GM19099 (cell line): ENCODE measurements around the gene PDCD2L.

Experiments used
- POLR2A ChIP-seq: IDR thresholded peaks from 3 replicates; pipeline ENCODE4 v1.6.1; 2011; ENCODE audit warnings: low read depth; ENCODE audit not compliant: insufficient read length; ENCODE audit errors: extremely low read depth

Gene PDCD2L

DNA sequence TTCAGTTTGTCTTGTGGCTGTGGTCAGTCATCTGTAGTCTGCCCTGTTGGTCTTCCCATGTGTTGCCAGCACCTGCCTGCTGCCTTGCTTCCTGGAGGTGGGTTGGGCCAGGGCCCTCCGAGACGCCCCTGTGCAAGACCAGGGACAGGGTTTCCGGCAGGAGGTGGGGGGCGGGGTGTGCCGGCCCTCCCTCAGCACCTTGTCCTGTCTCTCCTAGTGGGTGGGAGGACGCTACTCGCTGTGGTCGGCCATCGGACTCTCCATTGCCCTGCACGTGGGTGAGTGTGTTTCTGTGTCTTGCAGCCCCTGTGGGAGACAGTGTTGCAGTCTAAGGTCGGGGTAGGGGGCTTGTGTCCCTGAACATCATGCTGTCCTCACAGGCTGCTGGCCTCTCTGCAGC, 11.2 kb upstream of the PDCD2L start:
- TF ChIP-seq POLR2A: no peak

DNA sequence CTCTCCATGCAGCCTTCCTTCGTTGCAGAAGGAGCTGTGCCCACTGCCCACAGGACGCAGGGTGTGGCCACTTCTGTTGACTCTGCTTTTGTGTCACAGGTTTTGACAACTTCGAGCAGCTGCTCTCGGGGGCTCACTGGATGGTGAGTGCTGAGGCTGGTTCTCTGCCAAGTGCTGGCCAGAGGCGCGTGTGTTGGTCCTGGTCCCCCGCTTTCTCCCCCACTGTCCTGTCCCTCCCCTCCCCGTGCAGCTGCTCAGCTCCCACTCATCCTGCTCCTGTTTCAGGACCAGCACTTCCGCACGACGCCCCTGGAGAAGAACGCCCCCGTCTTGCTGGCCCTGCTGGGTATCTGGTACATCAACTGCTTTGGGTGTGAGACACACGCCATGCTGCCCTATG, 10.6 kb upstream of the PDCD2L start:
- no peak for TF ChIP-seq POLR2A

DNA sequence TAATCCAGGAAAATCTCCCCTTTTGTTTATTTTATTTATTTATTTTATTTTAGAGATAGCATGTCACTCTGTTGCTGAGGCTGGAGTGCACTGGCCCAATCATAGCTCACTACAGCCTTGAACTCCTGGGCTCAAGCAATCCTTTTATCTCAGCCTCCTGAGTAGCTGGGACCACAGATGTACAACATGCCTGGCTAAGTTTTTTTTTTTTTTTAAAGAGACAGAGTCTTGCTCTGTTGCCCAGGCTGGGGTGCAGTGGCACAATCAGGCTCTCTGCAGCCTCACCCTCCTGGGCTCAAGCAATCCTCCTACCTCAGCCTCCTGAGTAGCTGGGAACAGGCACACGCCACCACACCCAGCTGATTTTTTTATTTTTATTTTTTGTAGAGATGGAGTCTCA, 6.3 kb upstream of the PDCD2L start:
- no peak for TF ChIP-seq POLR2A

DNA sequence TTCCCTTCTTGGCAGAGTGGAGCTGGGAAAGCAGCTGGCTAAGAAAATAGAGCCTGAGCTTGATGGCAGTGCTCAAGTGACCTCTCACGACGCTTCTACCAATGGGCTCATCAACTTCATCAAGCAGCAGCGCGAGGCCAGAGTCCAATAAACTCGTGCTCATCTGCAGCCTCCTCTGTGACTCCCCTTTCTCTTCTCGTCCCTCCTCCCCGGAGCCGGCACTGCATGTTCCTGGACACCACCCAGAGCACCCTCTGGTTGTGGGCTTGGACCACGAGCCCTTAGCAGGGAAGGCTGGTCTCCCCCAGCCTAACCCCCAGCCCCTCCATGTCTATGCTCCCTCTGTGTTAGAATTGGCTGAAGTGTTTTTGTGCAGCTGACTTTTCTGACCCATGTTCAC, 4.3 kb upstream of the PDCD2L start:
- TF ChIP-seq POLR2A: no peak

DNA sequence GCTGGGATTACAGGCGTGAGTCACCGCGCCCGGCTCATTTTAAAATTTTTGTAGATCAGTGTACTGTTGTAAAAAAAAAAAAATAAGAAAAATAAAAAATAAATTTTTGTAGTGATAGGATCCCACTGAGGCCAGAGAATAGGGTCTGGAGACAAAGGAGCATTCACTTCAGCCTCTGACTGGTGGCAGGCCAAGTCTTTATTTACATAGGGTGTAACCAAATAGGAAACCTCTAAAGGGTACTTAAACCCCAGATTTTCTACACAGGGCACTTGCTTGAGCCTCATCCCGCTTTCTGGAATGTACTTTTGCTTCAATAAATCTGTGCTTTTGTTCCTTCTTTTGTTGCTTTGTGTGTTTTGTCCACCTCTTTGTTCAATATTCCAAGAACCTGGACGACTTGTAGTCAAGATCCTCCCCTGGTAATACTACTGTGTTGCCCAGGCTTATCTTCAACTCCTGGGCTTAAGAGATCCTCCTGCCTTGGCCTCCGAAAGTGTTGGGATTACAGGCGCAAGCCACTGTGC, 2.1 kb upstream of the PDCD2L start:
- TF ChIP-seq POLR2A: no peak

DNA sequence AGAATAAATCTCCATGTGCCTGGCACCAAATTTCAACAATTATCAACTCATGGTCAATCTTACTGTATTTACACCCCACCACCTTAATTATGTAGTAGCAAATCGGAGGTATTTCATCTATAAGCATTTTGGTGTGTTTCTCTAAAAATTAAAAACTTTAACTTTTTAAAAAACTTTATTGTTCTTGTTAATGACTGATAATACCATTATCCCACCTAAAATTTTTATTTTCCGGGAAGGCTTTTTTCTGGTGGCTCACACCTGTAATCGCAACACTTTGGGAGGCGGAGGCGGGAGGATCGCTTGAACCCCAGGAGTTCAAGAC, 453 bp upstream of the PDCD2L start:
- TF ChIP-seq POLR2A: no peak

DNA sequence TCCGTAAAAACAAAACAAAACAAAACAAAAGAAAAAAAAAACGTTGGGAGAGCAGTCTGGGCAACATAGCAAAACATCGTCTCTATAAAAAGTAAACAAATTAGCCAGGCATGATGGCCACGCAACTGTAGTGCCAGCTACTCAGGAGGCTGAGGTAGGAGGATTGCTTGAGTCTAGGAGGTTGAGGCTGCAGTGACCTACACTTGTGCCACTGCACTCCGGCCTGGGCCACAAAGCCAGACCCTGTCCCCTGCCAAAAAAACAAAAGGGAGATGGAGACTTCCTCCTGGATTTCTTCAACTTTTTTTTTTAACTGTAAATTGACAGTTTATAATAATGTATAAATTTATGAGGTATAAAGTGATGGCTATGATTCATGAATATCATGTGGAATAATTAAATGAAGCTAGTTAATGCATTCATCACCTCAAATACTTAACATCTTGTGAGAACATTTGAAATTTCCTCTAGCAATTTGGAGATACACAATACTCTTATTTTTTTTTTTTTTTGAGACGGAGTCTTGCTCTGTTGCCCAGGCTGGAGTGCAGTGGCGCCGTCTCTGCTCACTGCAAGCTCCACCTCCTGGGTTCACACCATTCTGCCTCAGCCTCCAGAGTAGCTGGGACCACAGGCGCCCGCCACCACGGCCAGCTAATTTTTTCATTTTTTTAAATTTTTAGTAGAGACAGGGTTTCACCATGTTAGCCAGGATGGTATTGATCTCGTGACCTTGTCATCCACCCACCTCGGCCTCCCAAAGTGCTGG, 1.9 kb downstream of the PDCD2L start:
- no peak for TF ChIP-seq POLR2A

DNA sequence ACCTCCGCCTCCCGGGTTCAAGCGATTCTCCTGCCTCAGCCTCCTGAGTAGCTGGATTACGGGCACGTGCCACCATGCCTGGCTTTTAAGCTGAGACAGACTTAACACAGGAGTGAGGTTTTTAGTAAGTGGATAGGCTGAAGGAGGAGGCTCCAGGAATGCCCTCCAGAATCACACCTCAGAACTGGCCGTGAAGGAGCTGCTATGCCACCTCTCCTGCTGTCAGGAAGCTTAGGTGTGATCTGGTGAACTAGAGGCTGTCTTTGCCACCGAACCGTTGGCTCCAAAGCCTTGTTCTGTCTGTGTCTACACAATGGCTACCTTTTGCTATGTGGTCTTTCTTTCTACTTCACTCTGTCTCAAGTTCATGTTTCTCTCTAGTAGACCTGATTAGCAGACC, 4.2 kb downstream of the PDCD2L start:
- TF ChIP-seq POLR2A: no peak

DNA sequence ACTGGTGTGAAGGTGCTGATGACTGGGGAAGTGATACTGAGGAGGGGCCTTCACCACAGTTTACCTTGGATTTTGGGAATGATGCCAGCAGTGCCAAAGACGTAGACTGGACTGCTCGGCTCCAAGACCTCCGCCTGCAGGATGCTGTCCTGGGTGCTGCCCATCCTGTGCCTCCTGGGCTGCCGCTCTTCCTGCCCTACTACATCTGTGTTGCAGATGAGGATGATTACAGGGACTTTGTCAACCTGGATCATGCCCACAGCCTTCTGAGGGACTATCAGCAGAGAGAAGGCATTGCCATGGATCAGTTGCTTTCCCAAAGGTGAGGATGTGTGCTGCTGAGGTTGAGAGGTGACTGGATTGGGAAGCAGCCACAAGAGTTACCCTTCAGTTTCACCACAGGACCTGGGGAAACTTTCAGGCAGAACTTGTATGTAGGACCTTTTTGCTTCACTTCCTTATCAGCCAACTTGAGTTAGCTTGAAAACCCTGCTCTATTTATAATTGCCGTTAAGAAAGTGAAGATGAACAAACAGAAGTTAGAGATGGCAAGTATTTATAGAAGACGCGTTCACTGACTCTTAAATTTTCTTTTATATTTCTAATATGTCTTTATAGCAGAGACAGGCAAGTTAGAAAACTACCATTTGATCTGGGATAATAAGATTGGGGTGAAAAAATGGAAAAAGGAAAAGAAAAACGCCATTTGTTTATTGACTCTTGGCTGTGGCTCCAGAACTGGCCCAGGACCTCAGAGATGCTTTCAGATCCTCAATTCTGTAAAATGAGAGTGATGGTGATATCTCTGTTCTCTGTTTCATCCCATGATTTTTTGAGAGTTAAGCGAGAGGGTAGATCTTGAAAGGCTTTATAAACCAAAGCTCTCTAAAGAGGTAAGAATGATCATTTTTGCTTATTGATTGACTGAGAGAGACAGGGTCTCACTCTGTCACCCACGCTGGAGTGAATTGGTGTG, 5.3 kb downstream of the PDCD2L start:
- TF ChIP-seq POLR2A: no peak

DNA sequence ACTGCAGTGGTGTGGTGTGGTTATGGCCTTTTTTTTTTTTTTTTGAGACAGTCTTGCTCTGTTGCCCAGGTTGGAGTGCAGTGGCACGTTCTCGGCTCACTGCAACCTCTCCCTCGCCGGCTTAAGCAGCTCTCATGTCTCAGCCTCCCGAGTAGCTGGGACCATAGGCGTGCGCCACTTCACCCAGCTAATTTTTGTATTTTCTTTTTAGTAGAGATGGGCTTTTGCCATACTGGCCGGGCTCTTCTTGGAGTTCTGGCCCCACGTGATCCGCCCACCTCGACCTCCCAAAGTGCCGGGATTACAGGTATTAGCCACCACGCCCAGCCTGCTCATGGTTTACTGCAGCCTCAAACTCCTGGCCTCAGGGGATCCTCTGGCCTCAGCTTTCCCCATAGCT, 7.0 kb downstream of the PDCD2L start:
- TF ChIP-seq POLR2A: no peak

DNA sequence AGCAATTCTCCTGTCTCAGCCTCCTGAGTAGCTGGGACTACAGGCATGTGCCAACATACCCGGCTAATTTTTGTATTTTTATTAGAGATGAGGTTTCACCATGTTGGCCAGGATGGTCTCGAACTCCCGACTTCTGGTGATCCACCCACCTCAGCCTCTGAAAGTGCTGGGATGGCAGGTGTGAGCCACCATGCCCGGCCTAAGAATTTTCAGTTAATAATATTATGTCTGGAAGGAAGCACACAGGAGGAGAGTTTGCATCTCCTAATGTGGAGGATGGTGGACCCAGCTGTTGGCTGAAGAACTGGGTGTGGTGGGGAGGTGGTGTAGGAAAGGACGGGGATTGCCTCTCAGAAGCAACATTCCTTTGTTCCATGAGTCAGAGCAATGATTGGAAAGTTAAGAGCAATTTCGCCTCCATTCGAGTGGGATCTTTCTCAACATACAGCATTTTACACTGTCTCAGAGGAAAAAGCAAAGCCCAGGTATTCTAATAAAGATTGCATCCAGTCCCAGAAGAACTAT, 11.9 kb downstream of the PDCD2L start:
- no peak for TF ChIP-seq POLR2A

DNA sequence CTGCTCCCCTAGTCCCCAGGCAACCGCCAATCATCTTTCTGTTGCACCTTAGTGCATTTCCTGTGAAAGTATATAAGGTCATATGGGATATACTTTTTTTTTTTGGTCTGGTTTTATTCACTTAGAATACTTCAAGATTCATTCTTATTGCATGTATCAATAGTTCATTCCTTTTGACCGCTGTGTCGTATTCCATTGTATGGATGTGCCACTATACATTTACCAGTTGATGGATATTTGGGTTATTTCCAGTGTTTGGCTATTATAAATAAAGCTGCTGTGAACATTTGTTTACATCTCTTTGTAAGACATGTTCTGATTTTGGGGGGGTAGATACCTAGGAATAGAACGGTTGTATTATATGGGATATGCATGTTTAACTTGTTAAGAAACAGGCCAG, 14.1 kb downstream of the PDCD2L start:
- no peak for TF ChIP-seq POLR2A

DNA sequence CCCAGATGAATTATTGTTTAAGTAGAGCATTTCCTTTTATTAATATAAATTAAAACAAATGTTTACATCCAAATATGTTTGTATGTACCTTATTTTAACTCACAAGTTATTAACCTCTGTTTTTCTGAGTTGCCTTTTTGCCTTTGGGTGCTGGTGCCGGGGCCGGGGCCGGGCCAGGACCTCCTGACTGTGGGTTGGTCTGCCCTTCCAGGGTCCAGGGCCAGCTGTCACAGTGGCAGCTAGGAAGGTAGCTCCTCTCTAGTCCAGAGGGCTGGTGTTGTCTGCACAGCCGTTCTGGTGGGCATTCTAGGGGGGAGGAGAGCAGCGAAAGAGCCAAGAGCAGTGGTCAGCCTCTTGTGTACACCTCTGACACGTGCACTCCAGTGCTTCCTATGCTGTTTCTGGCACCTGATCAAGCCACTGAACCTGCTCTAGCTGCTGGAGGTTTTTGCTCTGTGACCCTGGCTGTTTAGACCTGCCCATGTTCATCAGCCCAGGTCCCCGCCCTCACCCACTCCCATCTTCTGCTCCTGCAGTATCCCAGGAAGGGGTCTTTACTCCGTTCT, 22.0 kb downstream of the PDCD2L start:
- no peak for TF ChIP-seq POLR2A

DNA sequence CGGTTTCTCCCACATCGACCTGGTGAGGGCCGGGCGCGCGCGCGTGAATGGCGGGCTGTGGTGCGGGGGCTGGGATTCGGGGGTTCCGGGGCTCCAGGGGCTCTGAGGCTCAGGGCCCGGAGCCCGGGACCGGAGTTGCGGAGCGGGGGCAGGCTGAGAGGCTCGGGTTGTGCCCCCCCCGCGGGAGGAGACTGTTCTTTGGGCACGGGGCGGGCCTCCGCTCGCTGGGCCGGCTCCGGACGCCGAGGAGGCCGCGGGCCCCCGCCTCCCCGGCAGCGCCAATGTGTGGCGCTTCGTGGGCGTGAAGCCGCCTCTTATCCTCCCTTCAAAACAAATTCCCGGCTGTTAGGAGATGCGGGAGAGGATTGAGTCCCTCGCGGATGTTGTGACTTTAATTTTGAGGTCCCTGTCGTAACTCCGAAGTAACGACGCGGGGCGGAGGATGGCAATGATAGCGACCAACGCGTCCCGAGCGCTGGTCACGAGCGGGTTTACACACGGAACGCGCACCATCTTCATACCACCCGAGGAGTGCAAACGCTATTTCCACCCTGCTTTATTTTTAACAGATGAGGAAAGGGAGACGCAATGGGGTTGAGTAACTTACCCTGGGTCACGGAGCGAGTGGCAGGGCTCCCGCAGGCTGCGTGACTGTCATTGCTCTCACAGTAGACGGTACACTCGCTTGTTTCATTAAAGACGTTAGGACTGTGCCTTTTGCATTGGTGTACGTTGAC, 24.5 kb downstream of the PDCD2L start:
- no peak for TF ChIP-seq POLR2A

DNA sequence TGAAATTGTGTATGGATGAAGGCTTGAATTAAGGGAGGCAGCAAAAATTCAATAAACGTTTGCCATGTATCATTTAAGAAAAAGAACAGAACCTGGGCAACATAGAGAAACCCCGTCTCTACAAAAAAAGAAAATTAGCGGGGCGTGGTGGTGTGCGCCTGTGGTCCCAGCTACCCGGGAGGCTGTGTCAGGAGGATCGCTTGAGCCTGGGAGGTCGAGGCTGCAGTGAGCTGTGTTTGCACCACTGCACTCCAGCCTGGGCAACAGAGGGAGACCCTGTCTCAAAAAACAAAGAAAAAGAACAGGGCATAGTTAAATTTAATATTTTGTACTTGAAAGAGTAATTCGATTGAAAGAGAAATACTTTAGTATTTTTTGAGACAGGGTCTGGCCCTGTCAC, 25.4 kb downstream of the PDCD2L start:
- no peak for TF ChIP-seq POLR2A
